AG09309 (cell line): Measurements from ENCODE around the gene LCE2B.

Source experiments
- DNase-seq: peaks from one replicate; pipeline ENCODE4 v3.0.0-alpha.2; 2010; ENCODE audit warnings: low read depth
- H3K4me3 ChIP-seq: 2 replicates; pipeline ENCODE4 v1.5.1; 2011; ENCODE audit warnings: mild to moderate bottlenecking, low read depth, low read length, moderate library complexity; ENCODE audit not compliant: control insufficient read depth
- CTCF ChIP-seq: IDR thresholded peaks from 2 replicates; pipeline ENCODE4 v1.5.1; 2011; ENCODE audit warnings: mild to moderate bottlenecking, low read depth, low read length, inconsistent platforms; ENCODE audit not compliant: insufficient read depth, control insufficient read depth; ENCODE audit errors: missing control alignments

Gene LCE2B

GRCh38 chr1:152681616-152682015 lies 4.3 kb upstream of the LCE2B start:
- no peak overlapping the region for H3K4me3 ChIP-seq
- no peak for DNase-seq
- no peak for TF ChIP-seq CTCF

GRCh38 chr1:152683846-152684245 lies 2.1 kb upstream of the LCE2B start:
- H3K4me3 ChIP-seq: no peak overlapping the region
- no peak for DNase-seq
- no peak for TF ChIP-seq CTCF

- DNase-seq: no peak
- H3K4me3 ChIP-seq: no peak within 1 kb of the TSS
- no peak for TF ChIP-seq CTCF
Observed at GRCh38 chr1:152697701-152698600, 12.0 kb downstream of the LCE2B start, which contains the start of gene LCE2A. Gene LCE2A (plus strand): TSS chr1:152698345. CDS start chr1:152698902, 557 bp downstream.

- no peak for TF ChIP-seq CTCF
- H3K4me3 ChIP-seq: no peak overlapping the region
- DNase-seq: no peak
Observed at GRCh38 chr1:152699746-152700145, 13.8 kb downstream of the LCE2B start.

- DNase-seq: no peak
- TF ChIP-seq CTCF: no peak
- H3K4me3 ChIP-seq: no peak within 1 kb of the TSS
Observed at GRCh38 chr1:152707860-152708259, 21.9 kb downstream of the LCE2B start, which contains the start of gene LCE4A. Gene LCE4A (plus strand): TSS chr1:152708160. CDS start chr1:152709076, 916 bp downstream.

GRCh38 chr1:152718238-152718637 lies 32.3 kb downstream of the LCE2B start:
- H3K4me3 ChIP-seq: no peak overlapping the region
- DNase-seq: no peak
- TF ChIP-seq CTCF: no peak

GRCh38 chr1:152725261-152725660 lies 39.3 kb downstream of the LCE2B start:
- TF ChIP-seq CTCF: no peak
- no peak for DNase-seq

More at GRCh38 chr1:152725261-152725660, 39.3 kb downstream of the LCE2B start:
- no peak overlapping the region for H3K4me3 ChIP-seq
